ENCODE measurements around the gene ADGRL1. TPM values are rescaled to one million over a fixed set of nuclear protein-coding genes. Genes with fewer than 3 reads are reported as not detected.

Gene ADGRL1
- total RNA-seq, 4 donors from 2014 or later: 45.9 to 55.4 (median 48.7) TPM

DNA sequence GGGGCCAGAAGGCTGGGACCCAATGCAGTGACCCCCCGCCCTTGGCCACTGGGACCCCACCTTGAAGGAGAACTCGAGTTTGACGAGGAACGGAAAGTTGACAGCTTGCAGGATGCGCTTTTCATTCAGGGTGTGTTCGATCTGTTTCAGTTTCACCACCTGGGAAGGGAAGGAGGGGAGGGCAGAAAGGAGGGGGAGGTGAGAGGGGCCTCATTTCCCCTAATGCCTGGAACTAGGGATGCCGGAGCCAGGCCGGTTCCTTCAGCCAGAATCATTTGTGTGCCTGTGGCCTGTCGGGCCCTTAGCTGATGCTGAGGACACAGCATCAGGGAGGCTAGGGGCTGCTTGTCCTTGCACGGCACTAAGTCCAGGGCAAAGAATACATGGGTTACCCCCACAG, 103.2 kb downstream of the ADGRL1 start:
- intact Hi-C loops (cut with DNase I; ENCODE audit: low total_unique reads): no loop called here
- in situ Hi-C loops (cut with MboI; ENCODE audit: low pct_ligation_motif_present in 1 of 4, low pct_unique_long_range_greater_than_20kb in 1 of 4, low sequenced_read_pairs in 3 of 4): no loop called here

DNA sequence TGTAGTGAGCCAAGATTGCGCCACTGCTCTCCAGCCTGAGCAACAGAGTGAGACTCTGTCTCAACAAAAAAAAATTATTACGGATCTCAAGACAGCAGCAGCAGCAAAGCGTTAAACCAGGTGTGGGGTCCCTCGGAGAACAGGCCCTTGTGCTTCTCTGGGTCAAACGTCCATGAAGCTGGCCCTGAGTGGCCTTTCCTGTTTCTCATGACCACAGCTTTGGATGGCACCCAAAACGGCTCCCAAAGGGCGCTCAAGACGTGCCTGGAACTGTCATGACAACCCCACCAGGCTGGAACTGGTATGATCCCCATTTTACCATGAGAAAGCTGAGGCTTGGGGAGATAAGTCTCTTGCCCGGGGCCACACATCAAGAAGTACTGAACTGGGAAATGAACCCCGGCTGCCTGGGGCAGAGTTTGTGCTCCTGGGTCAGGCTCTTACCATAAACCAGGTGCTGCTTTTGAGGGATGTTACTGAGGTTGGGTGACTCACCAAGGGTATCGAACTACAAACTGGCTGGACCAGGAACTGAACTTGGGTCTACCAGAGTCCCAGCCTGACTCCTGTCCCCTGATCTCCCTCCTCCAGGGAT, 103.8 kb downstream of the ADGRL1 start:
- intact Hi-C loops (cut with DNase I; ENCODE audit: low total_unique reads) (no loop called here), in situ Hi-C loops (cut with MboI; ENCODE audit: low pct_ligation_motif_present in 1 of 4, low pct_unique_long_range_greater_than_20kb in 1 of 4, low sequenced_read_pairs in 3 of 4) (no loop called here)
- Histone ChIP-seq H3K4me3 (no peak overlapping the region), H3K27me3 (no peaks in the 10 kb centered on the region), H3K27ac (no peak overlapping the region), H3K4me1 (peaks cover 0 to 15% (median 0%) of the 10 kb centered on the region in 4 donors), H3K9me3 (no peaks in the 10 kb centered on the region), H3K36me3 (peaks cover 0 to 25% (median 10%) of the 10 kb centered on the region in 4 donors)
- DNase-seq: no peak
- TF ChIP-seq POLR2A (IDR thresholded peaks at IDR 0.05): no peak
- TF ChIP-seq, protein P1, sequence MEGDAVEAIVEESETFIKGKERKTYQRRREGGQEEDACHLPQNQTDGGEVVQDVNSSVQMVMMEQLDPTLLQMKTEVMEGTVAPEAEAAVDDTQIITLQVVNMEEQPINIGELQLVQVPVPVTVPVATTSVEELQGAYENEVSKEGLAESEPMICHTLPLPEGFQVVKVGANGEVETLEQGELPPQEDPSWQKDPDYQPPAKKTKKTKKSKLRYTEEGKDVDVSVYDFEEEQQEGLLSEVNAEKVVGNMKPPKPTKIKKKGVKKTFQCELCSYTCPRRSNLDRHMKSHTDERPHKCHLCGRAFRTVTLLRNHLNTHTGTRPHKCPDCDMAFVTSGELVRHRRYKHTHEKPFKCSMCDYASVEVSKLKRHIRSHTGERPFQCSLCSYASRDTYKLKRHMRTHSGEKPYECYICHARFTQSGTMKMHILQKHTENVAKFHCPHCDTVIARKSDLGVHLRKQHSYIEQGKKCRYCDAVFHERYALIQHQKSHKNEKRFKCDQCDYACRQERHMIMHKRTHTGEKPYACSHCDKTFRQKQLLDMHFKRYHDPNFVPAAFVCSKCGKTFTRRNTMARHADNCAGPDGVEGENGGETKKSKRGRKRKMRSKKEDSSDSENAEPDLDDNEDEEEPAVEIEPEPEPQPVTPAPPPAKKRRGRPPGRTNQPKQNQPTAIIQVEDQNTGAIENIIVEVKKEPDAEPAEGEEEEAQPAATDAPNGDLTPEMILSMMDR (IDR thresholded peaks at IDR 0.05): no peak
- TF ChIP-seq EP300 (IDR thresholded peaks at IDR 0.05; ENCODE audit: low read depth): no peak
- no peak for TF ChIP-seq POLR2AphosphoS5 (IDR thresholded peaks at IDR 0.05)
- WGBS, 2 donors (ENCODE audit: low coverage in 1 of 2): 82 to 90% methylated on average over 2 to 11 of the region's 11 CpGs

More for the DNA sequence above, 103.2 kb downstream of the ADGRL1 start:
- no peaks in the 10 kb centered on the region for H3K27me3 ChIP-seq
- no peak overlapping the region for H3K27ac ChIP-seq
- WGBS, 2 donors (ENCODE audit: low coverage in 1 of 2): 81 to 93% methylated on average over 4 to 10 of the region's 10 CpGs
- TF ChIP-seq POLR2AphosphoS5 (IDR thresholded peaks at IDR 0.05): no peak
- TF ChIP-seq, protein P1 (IDR thresholded peaks at IDR 0.05): no peak
- no peak for TF ChIP-seq POLR2A (IDR thresholded peaks at IDR 0.05)
- no peak for TF ChIP-seq EP300 (IDR thresholded peaks at IDR 0.05; ENCODE audit: low read depth)
- peaks cover 0 to 25% (median 8%) of the 10 kb centered on the region in 4 donors for H3K36me3 ChIP-seq
- no peaks in the 10 kb centered on the region for H3K9me3 ChIP-seq
- peaks cover 0 to 18% (median 0%) of the 10 kb centered on the region in 4 donors for H3K4me1 ChIP-seq
- H3K4me3 ChIP-seq: no peak overlapping the region
- no peak for DNase-seq

DNA sequence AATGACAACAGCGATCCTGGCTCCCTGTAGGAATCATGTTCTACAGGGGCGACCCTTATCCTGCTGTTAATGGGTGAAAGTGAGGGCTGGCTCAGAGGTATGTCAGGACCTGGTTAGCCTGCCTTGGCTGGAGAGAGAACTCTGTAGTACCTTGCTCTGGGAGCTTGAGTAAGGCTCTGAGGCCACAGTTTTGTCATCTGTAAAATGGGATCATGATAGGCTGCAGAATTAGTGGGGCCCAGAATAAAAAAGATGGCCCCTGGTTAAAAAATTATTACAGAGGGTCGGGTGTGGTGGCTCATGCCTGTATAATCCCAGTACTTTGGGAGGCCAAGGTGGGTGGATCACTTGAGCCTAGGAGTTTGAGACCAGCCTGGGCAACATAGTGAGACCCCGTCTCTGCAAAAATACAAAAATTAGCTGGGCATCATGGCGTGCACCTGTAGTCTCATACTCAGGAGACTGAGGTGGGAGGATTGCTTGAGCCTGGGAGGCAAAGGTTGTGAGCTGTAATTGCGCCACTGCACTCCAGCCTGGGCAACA, 104.9 kb downstream of the ADGRL1 start:
- Histone ChIP-seq H3K36me3 (peaks cover 0 to 25% (median 10%) of the 10 kb centered on the region in 4 donors), H3K4me3 (no peak overlapping the region), H3K27me3 (no peaks in the 10 kb centered on the region), H3K4me1 (peaks cover 0 to 13% (median 0%) of the 10 kb centered on the region in 4 donors), H3K9me3 (no peaks in the 10 kb centered on the region), H3K27ac (no peak overlapping the region)
- no peak for DNase-seq
- in situ Hi-C loops (cut with MboI; ENCODE audit: low pct_ligation_motif_present in 1 of 4, low pct_unique_long_range_greater_than_20kb in 1 of 4, low sequenced_read_pairs in 3 of 4): no loop called here
- intact Hi-C loops (cut with DNase I; ENCODE audit: low total_unique reads): no loop called here
- WGBS, 2 donors (ENCODE audit: low coverage in 1 of 2): 91% methylated on average over 6 of the region's 6 CpGs; no CpG with 5 or more reads in 1 of the 2 donors
- TF ChIP-seq POLR2A (IDR thresholded peaks at IDR 0.05): no peak
- TF ChIP-seq POLR2AphosphoS5 (IDR thresholded peaks at IDR 0.05): no peak
- TF ChIP-seq, protein P1 (IDR thresholded peaks at IDR 0.05): no peak
- TF ChIP-seq EP300 (IDR thresholded peaks at IDR 0.05; ENCODE audit: low read depth): no peak

Small RNAs within 50 kb of the gene (small RNA-seq; reads per million reads assigned to genes)
- gene RN7SL231P: 0 reads per million in 4 donors

Other genes with a start within 250 kb of the ADGRL1 start
- gene RFX1, start 199.8 kb downstream of the ADGRL1 start, total RNA-seq: 1 to 10 TPM; 3.7 to 9.0 (median 8.1) TPM
- not detected for gene RLN3, start 178.0 kb downstream of the ADGRL1 start, total RNA-seq
- gene IL27RA, start 174.4 kb downstream of the ADGRL1 start, total RNA-seq: 1 to 10 TPM in 3 of 4 donors, under 1 TPM in 1; 0.37 to 2.1 (median 1.5) TPM
- gene PALM3, start 144.1 kb downstream of the ADGRL1 start, total RNA-seq: under 1 TPM in 2 of 4 donors, not detected in 2; 0.14 to 0.32 TPM
- 100 to 1,000 TPM in 1 of 4 donors, 10 to 100 TPM in 3; 23.8 to 115 (median 35.8) TPM for gene MISP3, start 133.4 kb downstream of the ADGRL1 start, total RNA-seq
- 1 to 10 TPM in 1 of 4 donors, under 1 TPM in 1, not detected in 2; 0.64 to 1.1 TPM for gene C19orf67, start 120.4 kb downstream of the ADGRL1 start, total RNA-seq
- 10 to 100 TPM in 3 of 4 donors, 1 to 10 TPM in 1; 7.6 to 37.5 (median 36.8) TPM for gene SAMD1, start 115.4 kb downstream of the ADGRL1 start, total RNA-seq
- gene PRKACA, start 88.4 kb downstream of the ADGRL1 start, total RNA-seq: 10 to 100 TPM; 16.7 to 74.8 (median 39.5) TPM
- 1 to 10 TPM in 3 of 4 donors, not detected in 1; 1.9 to 4.5 (median 4.4) TPM for gene ASF1B, start 69.6 kb downstream of the ADGRL1 start, total RNA-seq
- 100 to 1,000 TPM in 3 of 4 donors, 10 to 100 TPM in 1; 77.4 to 257 (median 136) TPM for gene ADGRE5, start 175.3 kb upstream of the ADGRL1 start, total RNA-seq
- gene DDX39A, start 213.2 kb upstream of the ADGRL1 start, total RNA-seq: 100 to 1,000 TPM in 3 of 4 donors, 10 to 100 TPM in 1; 66.4 to 286 (median 163) TPM
- gene PKN1, start 227.1 kb upstream of the ADGRL1 start, total RNA-seq: 100 to 1,000 TPM in 1 of 4 donors, 10 to 100 TPM in 3; 29.1 to 129 (median 55.0) TPM